ENCODE measurements around the gene SLBP.

Gene SLBP

GRCh38 chr4:1691737-1692373 lies 20.3 kb downstream of the SLBP start:
- peaks cover 35% of the 10 kb centered on the region for H3K36me3 ChIP-seq (ENCODE audit: control insufficient read depth, low read depth, low read length)
- no peak overlapping the region for H3K4me3 ChIP-seq (ENCODE audit: low read length)
- no peaks in the 10 kb centered on the region for H3K27me3 ChIP-seq (ENCODE audit: control insufficient read depth, insufficient read depth, low read length)
- H3K9ac ChIP-seq (ENCODE audit: low read length): no peak overlapping the region
- H3K27ac ChIP-seq (ENCODE audit: low read length): no peak overlapping the region
- no peaks in the 10 kb centered on the region for H3K9me3 ChIP-seq (ENCODE audit: control insufficient read depth, low read depth, low read length)
- no peaks in the 10 kb centered on the region for H3K4me1 ChIP-seq (ENCODE audit: control insufficient read depth, low read depth, low read length)

- H3K9me3 ChIP-seq (ENCODE audit: control insufficient read depth, low read depth, low read length): no peaks in the 10 kb centered on the region
- no peaks in the 10 kb centered on the region for H3K4me1 ChIP-seq (ENCODE audit: control insufficient read depth, low read depth, low read length)
- H3K27ac ChIP-seq (ENCODE audit: low read length): no peak overlapping the region
- H3K9ac ChIP-seq (ENCODE audit: low read length): no peak overlapping the region
- no peaks in the 10 kb centered on the region for H3K27me3 ChIP-seq (ENCODE audit: control insufficient read depth, insufficient read depth, low read length)
- peaks cover 31% of the 10 kb centered on the region for H3K36me3 ChIP-seq (ENCODE audit: control insufficient read depth, low read depth, low read length)
- H3K4me3 ChIP-seq (ENCODE audit: low read length): no peak overlapping the region
Measured at GRCh38 chr4:1690698-1691097, 21.4 kb downstream of the SLBP start.

DNA sequence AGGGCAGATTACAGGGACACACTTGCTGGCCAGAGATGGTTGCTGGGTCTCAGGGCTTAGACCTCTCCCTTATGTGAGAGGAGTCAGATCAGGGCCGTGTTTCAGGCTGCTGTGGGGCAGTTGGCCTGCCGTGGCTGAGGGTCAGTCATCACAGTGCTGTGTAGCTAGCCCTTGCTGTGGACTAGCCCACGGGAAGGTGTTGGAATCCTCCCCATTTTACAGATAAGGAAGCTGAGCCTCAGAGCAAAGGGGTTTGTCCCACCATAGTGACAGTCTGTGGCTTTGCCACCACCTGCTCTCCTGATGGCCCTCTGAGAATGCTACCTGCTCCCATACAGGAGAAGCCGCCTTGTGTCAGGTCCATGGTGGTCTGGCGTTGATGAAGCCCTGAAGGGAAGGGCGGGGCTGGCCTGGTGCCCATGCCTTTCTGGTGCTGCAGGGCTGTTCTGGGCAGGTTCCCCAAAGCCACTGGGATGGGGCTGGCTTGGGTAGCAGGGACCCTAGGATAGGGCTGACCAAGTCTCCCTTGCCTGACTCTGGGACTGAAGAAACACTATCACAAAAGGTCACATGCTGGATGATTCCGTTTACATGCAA lies 25.6 kb downstream of the SLBP start:
- Histone ChIP-seq H3K9ac (ENCODE audit: low read length) (no peak overlapping the region), H3K27me3 (ENCODE audit: control insufficient read depth, insufficient read depth, low read length) (peaks cover 17% of the 10 kb centered on the region), H3K4me3 (ENCODE audit: low read length) (no peak overlapping the region), H3K36me3 (ENCODE audit: control insufficient read depth, low read depth, low read length) (peaks cover 4% of the 10 kb centered on the region), H3K4me1 (ENCODE audit: control insufficient read depth, low read depth, low read length) (peaks cover 7% of the 10 kb centered on the region), H3K9me3 (ENCODE audit: control insufficient read depth, low read depth, low read length) (no peaks in the 10 kb centered on the region), H3K27ac (ENCODE audit: low read length) (no peak overlapping the region)

- H3K27ac ChIP-seq (ENCODE audit: low read length): no peak overlapping the region
- no peak overlapping the region for H3K9ac ChIP-seq (ENCODE audit: low read length)
Measured at GRCh38 chr4:1685235-1686150, 26.6 kb downstream of the SLBP start.

GRCh38 chr4:1684506-1685234 lies 27.4 kb downstream of the SLBP start:
- Histone ChIP-seq H3K4me1 (ENCODE audit: control insufficient read depth, low read depth, low read length) (peaks cover 7% of the 10 kb centered on the region), H3K9ac (ENCODE audit: low read length) (no peak overlapping the region), H3K27ac (ENCODE audit: low read length) (no peak overlapping the region), H3K27me3 (ENCODE audit: control insufficient read depth, insufficient read depth, low read length) (peaks cover 17% of the 10 kb centered on the region), H3K4me3 (ENCODE audit: low read length) (peak overlapping the region; percentile 9), H3K9me3 (ENCODE audit: control insufficient read depth, low read depth, low read length) (no peaks in the 10 kb centered on the region), H3K36me3 (ENCODE audit: control insufficient read depth, low read depth, low read length) (no peaks in the 10 kb centered on the region)

More at GRCh38 chr4:1685235-1686150, 26.6 kb downstream of the SLBP start:
- Histone ChIP-seq H3K36me3 (ENCODE audit: control insufficient read depth, low read depth, low read length) (no peaks in the 10 kb centered on the region), H3K9me3 (ENCODE audit: control insufficient read depth, low read depth, low read length) (no peaks in the 10 kb centered on the region), H3K4me3 (ENCODE audit: low read length) (no peak overlapping the region), H3K4me1 (ENCODE audit: control insufficient read depth, low read depth, low read length) (peaks cover 7% of the 10 kb centered on the region), H3K27me3 (ENCODE audit: control insufficient read depth, insufficient read depth, low read length) (peaks cover 17% of the 10 kb centered on the region)

- H3K4me3 ChIP-seq (ENCODE audit: low read length): peak within 1 kb of the TSS; percentile 49
Measured at GRCh38 chr4:1683736-1684505, 28.2 kb downstream of the SLBP start, which contains the start of gene FAM53A. Gene FAM53A (minus strand): TSS chr4:1684313. CDS start chr4:1668741, 15,572 bp downstream.

GRCh38 chr4:1683261-1683735 lies 28.8 kb downstream of the SLBP start:
- H3K4me3 ChIP-seq (ENCODE audit: low read length): peak overlapping the region; percentile 49
- H3K27ac ChIP-seq (ENCODE audit: low read length): no peak overlapping the region
- H3K9ac ChIP-seq (ENCODE audit: low read length): no peak overlapping the region

More at GRCh38 chr4:1683736-1684505, 28.2 kb downstream of the SLBP start, which contains the start of gene FAM53A:
- H3K9ac ChIP-seq (ENCODE audit: low read length): no peak within 1 kb of the TSS
- H3K36me3 ChIP-seq (ENCODE audit: control insufficient read depth, low read depth, low read length): no peaks in the 10 kb centered on the region
- H3K27me3 ChIP-seq (ENCODE audit: control insufficient read depth, insufficient read depth, low read length): peaks cover 17% of the 10 kb centered on the region
- peaks cover 7% of the 10 kb centered on the region for H3K4me1 ChIP-seq (ENCODE audit: control insufficient read depth, low read depth, low read length)
- H3K27ac ChIP-seq (ENCODE audit: low read length): no peak within 1 kb of the TSS
- no peaks in the 10 kb centered on the region for H3K9me3 ChIP-seq (ENCODE audit: control insufficient read depth, low read depth, low read length)

DNA sequence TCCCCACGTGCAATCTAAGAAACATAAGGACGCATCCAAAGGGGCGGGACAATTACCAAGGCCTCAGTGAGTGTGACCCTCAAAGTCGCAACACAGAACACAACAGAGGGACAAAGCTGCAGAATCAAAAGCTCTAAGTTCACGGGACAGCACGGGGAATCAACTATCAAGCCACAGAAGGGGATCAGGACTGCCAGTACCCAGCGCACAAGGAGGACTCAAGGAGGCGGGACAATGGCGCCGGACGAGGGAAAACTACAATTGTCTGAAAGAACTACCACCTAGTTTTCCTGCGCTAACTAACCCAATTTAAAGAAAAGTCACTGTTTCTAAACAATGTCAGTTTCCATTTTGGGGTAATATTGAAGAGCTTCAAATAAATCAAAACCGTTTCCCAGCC lies 29.3 kb downstream of the SLBP start:
- no peak overlapping the region for H3K27ac ChIP-seq (ENCODE audit: low read length)
- H3K9me3 ChIP-seq (ENCODE audit: control insufficient read depth, low read depth, low read length): no peaks in the 10 kb centered on the region
- no peak overlapping the region for H3K9ac ChIP-seq (ENCODE audit: low read length)
- peaks cover 17% of the 10 kb centered on the region for H3K27me3 ChIP-seq (ENCODE audit: control insufficient read depth, insufficient read depth, low read length)
- H3K4me1 ChIP-seq (ENCODE audit: control insufficient read depth, low read depth, low read length): peaks cover 7% of the 10 kb centered on the region
- no peaks in the 10 kb centered on the region for H3K36me3 ChIP-seq (ENCODE audit: control insufficient read depth, low read depth, low read length)
- H3K4me3 ChIP-seq (ENCODE audit: low read length): peak overlapping the region; percentile 49

More at GRCh38 chr4:1683261-1683735, 28.8 kb downstream of the SLBP start:
- Histone ChIP-seq H3K4me1 (ENCODE audit: control insufficient read depth, low read depth, low read length) (peaks cover 7% of the 10 kb centered on the region), H3K36me3 (ENCODE audit: control insufficient read depth, low read depth, low read length) (no peaks in the 10 kb centered on the region), H3K27me3 (ENCODE audit: control insufficient read depth, insufficient read depth, low read length) (peaks cover 17% of the 10 kb centered on the region), H3K9me3 (ENCODE audit: control insufficient read depth, low read depth, low read length) (no peaks in the 10 kb centered on the region)

GRCh38 chr4:1678244-1678643 lies 33.9 kb downstream of the SLBP start:
- Histone ChIP-seq H3K36me3 (ENCODE audit: control insufficient read depth, low read depth, low read length) (no peaks in the 10 kb centered on the region), H3K9ac (ENCODE audit: low read length) (no peak overlapping the region), H3K9me3 (ENCODE audit: control insufficient read depth, low read depth, low read length) (no peaks in the 10 kb centered on the region), H3K27ac (ENCODE audit: low read length) (no peak overlapping the region), H3K27me3 (ENCODE audit: control insufficient read depth, insufficient read depth, low read length) (peaks cover 11% of the 10 kb centered on the region), H3K4me3 (ENCODE audit: low read length) (no peak overlapping the region), H3K4me1 (ENCODE audit: control insufficient read depth, low read depth, low read length) (peaks cover 5% of the 10 kb centered on the region)

DNA sequence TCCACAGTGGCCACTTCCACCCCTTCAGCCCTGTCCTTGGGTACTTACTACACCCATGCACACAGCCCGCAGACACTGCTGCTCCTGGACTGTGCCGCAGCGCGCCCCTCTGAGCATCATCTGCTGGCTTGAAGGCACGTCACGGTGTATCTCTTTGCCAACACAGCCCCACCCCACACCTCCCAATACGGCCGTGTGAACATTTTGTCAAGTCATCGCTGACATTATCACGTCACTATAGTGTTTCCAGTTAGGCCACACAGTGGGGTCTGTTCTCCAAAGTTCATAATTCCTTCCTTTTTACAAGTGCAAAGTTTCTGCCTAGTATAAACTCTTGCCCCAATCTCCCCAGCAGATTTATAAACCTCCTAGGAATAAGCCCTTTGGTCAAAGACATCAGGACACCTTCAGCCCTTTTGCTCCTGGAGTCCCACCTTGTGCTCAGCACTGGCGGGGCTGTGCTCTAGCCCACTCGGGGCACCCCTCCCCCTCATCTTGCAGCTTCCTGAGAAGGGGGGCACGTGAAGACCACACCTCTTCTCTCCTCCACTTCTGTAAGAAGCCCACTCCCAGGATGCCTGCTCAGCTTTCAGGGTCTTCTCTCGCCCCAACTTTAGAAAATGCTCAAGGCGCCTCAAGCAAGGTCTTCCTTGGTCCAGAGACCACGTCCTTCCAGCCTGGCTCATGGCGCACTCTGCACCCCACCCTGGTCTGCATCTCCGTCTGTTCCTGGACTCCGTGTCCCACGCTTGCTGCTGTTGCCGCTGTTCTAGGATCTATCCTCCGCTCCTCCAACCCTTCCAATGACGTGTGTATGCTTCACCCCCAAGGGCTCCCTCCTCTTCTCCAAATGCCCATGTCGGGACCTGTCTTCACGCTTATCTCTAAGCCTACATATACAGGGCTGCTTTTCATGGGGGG lies 35.3 kb downstream of the SLBP start:
- Histone ChIP-seq H3K27ac (ENCODE audit: low read length) (no peak overlapping the region), H3K36me3 (ENCODE audit: control insufficient read depth, low read depth, low read length) (no peaks in the 10 kb centered on the region), H3K27me3 (ENCODE audit: control insufficient read depth, insufficient read depth, low read length) (no peaks in the 10 kb centered on the region), H3K9me3 (ENCODE audit: control insufficient read depth, low read depth, low read length) (no peaks in the 10 kb centered on the region), H3K9ac (ENCODE audit: low read length) (no peak overlapping the region), H3K4me1 (ENCODE audit: control insufficient read depth, low read depth, low read length) (no peaks in the 10 kb centered on the region), H3K4me3 (ENCODE audit: low read length) (no peak overlapping the region)

All from iPS-18a (cell line).